ENCODE data around the gene LAMB3.

The LAMB3 gene

DNA sequence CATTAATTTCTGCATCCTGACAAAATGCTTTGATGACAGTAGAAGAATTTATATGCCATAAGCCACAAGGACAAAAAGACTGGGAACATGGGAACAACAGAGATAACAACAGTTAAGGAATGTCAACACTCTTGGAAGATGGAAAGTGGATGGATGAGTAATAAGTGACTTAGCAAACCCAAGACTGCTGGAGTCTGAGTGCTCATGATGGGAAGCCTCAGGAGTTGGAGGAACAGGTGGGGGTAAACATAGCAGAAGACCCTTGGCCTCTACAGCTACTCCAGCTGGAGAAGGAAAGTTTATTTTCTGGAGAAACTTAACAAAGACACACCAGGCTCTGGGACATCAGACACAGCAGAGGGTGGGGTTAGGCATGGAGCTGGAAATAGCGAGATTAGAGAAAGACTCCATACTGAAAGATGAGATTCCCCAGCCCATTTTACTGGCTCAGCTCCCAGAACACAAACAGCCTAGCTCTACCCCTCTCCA is 36.6 kb upstream of the LAMB3 start:
- no peak overlapping the region for H3K27ac ChIP-seq
- no peaks in the 10 kb centered on the region for H3K27me3 ChIP-seq (ENCODE audit: insufficient read depth, low read depth)
- H3K4me1 ChIP-seq (ENCODE audit: low read depth, poor library complexity, severe bottlenecking): peaks cover 4% of the 10 kb centered on the region
- no peak overlapping the region for H3K9ac ChIP-seq
- TF ChIP-seq, protein P1, sequence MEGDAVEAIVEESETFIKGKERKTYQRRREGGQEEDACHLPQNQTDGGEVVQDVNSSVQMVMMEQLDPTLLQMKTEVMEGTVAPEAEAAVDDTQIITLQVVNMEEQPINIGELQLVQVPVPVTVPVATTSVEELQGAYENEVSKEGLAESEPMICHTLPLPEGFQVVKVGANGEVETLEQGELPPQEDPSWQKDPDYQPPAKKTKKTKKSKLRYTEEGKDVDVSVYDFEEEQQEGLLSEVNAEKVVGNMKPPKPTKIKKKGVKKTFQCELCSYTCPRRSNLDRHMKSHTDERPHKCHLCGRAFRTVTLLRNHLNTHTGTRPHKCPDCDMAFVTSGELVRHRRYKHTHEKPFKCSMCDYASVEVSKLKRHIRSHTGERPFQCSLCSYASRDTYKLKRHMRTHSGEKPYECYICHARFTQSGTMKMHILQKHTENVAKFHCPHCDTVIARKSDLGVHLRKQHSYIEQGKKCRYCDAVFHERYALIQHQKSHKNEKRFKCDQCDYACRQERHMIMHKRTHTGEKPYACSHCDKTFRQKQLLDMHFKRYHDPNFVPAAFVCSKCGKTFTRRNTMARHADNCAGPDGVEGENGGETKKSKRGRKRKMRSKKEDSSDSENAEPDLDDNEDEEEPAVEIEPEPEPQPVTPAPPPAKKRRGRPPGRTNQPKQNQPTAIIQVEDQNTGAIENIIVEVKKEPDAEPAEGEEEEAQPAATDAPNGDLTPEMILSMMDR (conservative IDR thresholded peaks at IDR 0.05; ENCODE audit: low read depth, low read length): no peak
- no peak overlapping the region for H3K4me3 ChIP-seq (IDR thresholded peaks at IDR 0.05; ENCODE audit: insufficient read depth, low read depth, low read length)
- H3K4me2 ChIP-seq: no peak overlapping the region
- H2AFZ ChIP-seq (ENCODE audit: low read depth): no peak overlapping the region
- no peaks in the 10 kb centered on the region for H4K20me1 ChIP-seq (ENCODE audit: insufficient read depth)
- H3K79me2 ChIP-seq (ENCODE audit: insufficient read depth, low read depth): no peaks in the 10 kb centered on the region
- H3K36me3 ChIP-seq (ENCODE audit: insufficient read depth): no peaks in the 10 kb centered on the region

DNA sequence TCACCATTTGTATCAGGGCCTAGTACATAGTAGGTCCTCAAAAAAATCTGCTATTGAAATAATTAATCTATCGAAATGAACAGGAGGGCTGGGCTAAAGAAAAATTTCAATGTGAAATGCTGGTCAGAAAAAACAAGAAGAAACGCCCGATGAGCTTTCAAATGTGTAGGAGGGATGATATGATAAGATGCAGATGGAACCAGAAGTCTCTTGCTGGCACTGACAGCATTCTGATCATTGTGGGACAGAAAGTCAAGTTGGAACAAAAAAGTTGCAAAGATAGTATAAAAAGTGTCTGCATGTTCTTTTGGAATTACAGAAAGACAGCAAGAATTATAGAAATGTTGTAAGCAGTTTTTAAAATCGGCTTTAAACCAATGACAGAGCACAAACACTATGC is 34.1 kb upstream of the LAMB3 start:
- no peak overlapping the region for H3K4me3 ChIP-seq (IDR thresholded peaks at IDR 0.05; ENCODE audit: insufficient read depth, low read depth, low read length)
- no peak overlapping the region for H2AFZ ChIP-seq (ENCODE audit: low read depth)
- H3K4me1 ChIP-seq (ENCODE audit: low read depth, poor library complexity, severe bottlenecking): peaks cover 4% of the 10 kb centered on the region
- H3K27me3 ChIP-seq (ENCODE audit: insufficient read depth, low read depth): no peaks in the 10 kb centered on the region
- no peaks in the 10 kb centered on the region for H3K36me3 ChIP-seq (ENCODE audit: insufficient read depth)
- no peaks in the 10 kb centered on the region for H3K79me2 ChIP-seq (ENCODE audit: insufficient read depth, low read depth)
- TF ChIP-seq, protein P1 (conservative IDR thresholded peaks at IDR 0.05; ENCODE audit: low read depth, low read length): no peak
- no peak overlapping the region for H3K9ac ChIP-seq
- no peak overlapping the region for H3K27ac ChIP-seq
- H4K20me1 ChIP-seq (ENCODE audit: insufficient read depth): no peaks in the 10 kb centered on the region
- H3K4me2 ChIP-seq: no peak overlapping the region

DNA sequence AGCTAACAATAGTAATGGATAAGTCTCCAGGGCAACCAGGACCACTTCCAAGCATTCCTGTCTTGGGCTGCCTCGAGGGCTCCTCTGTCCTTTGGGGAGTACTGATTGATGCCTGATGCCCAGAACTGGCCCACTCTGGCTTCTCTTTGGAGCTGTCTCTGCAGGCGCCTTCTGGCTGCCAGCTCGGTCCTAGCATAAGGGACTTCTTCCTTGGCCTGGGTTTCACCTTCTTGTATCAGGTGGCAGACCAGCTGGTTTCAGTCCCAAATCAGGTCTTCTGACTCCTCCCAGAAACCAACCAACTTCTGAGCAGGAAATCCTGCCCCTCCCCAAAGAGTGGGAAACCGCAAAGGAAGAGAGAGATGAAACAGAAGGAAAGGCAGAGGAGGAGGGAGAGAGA is 33.6 kb upstream of the LAMB3 start:
- H3K27me3 ChIP-seq (ENCODE audit: insufficient read depth, low read depth): no peaks in the 10 kb centered on the region

DNA sequence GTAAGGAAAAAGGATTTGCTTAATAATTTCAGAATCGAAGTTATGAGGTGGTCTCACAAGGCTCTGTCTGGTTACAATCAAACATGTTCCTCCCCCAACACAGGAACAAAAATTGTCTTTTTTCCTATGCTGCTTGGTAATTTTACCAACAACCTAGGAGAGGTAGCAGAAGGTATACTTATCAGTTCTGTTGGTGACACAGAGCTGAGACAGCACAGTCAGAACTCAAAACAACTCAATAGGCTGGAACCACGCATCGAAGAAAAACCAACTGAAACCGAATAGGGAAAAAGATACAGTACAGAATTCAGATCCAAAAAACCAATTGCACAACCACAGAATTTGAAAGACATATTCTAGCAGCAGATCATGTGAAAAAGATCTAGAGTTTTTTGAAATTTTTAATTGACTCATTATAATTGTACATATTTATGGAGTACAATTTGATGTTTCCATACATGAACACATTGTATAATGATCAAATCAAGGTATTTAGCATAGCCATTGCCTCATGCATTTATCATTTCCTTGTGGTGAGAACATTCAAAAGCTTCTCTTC is 26.8 kb upstream of the LAMB3 start:
- no peak overlapping the region for H3K4me2 ChIP-seq
- TF ChIP-seq, protein P1 (conservative IDR thresholded peaks at IDR 0.05; ENCODE audit: low read depth, low read length): no peak

More for the DNA sequence above, 33.6 kb upstream of the LAMB3 start:
- H3K9ac ChIP-seq: no peak overlapping the region
- H3K4me1 ChIP-seq (ENCODE audit: low read depth, poor library complexity, severe bottlenecking): peaks cover 4% of the 10 kb centered on the region
- TF ChIP-seq, protein P1 (conservative IDR thresholded peaks at IDR 0.05; ENCODE audit: low read depth, low read length): no peak
- H4K20me1 ChIP-seq (ENCODE audit: insufficient read depth): no peaks in the 10 kb centered on the region
- no peaks in the 10 kb centered on the region for H3K36me3 ChIP-seq (ENCODE audit: insufficient read depth)
- H3K27ac ChIP-seq: no peak overlapping the region
- H3K4me2 ChIP-seq: no peak overlapping the region
- no peak overlapping the region for H2AFZ ChIP-seq (ENCODE audit: low read depth)
- H3K79me2 ChIP-seq (ENCODE audit: insufficient read depth, low read depth): no peaks in the 10 kb centered on the region
- H3K4me3 ChIP-seq (IDR thresholded peaks at IDR 0.05; ENCODE audit: insufficient read depth, low read depth, low read length): no peak overlapping the region

More for the DNA sequence above, 26.8 kb upstream of the LAMB3 start:
- Histone ChIP-seq H3K4me3 (IDR thresholded peaks at IDR 0.05; ENCODE audit: insufficient read depth, low read depth, low read length) (no peak overlapping the region), H4K20me1 (ENCODE audit: insufficient read depth) (no peaks in the 10 kb centered on the region), H2AFZ (ENCODE audit: low read depth) (no peak overlapping the region), H3K9ac (no peak overlapping the region), H3K79me2 (ENCODE audit: insufficient read depth, low read depth) (no peaks in the 10 kb centered on the region), H3K36me3 (ENCODE audit: insufficient read depth) (no peaks in the 10 kb centered on the region), H3K4me1 (ENCODE audit: low read depth, poor library complexity, severe bottlenecking) (no peaks in the 10 kb centered on the region), H3K27ac (no peak overlapping the region), H3K27me3 (ENCODE audit: insufficient read depth, low read depth) (no peaks in the 10 kb centered on the region)
